ENCODE results near the gene FHIT. TPM values are rescaled to one million over a fixed set of nuclear protein-coding genes. Genes with fewer than 3 reads are reported as not detected.
A peak's percentile ranks its signal among the peaks of the same experiment; 100 is the strongest.

Gene FHIT
- total RNA-seq = 10 to 100 TPM in 1 of 2 donors, 1 to 10 TPM in 1; 8.7 to 12.7 TPM
- long read RNA-seq, partial matches to known transcripts = 0 of 4 reads
- long read RNA-seq, other reads (novel, unspliced or antisense) = 4 of 4 reads

GRCh38 chr3:61251174-61251972 lies at the start of gene FHIT:
FHIT (minus strand) TSS chr3:61251452.
- DNase-seq (peak; percentile 96), ATAC-seq (peak; percentile 99 to 100)
- intact Hi-C loops (cut with DNase I) = no loop called here

- DNase-seq = no peak
- no peak for ATAC-seq
- intact Hi-C loops (cut with DNase I) = no loop called here
Observed at GRCh38 chr3:61300786-61301185, 49.5 kb upstream of the FHIT start.

- intact Hi-C loops (cut with DNase I) = no loop called here
- DNase-seq = no peak
- no peak for ATAC-seq
Observed at GRCh38 chr3:61300006-61300380, 48.7 kb upstream of the FHIT start.

GRCh38 chr3:61299343-61300005 lies 48.2 kb upstream of the FHIT start:
- intact Hi-C loops (cut with DNase I) = no loop called here
- ATAC-seq = no peak
- no peak for DNase-seq

GRCh38 chr3:61297821-61298220 lies 46.6 kb upstream of the FHIT start:
- no peak for ATAC-seq
- intact Hi-C loops (cut with DNase I) = no loop called here
- DNase-seq = no peak

GRCh38 chr3:61288446-61288845 lies 37.2 kb upstream of the FHIT start:
- ATAC-seq (no peak), DNase-seq (no peak)
- intact Hi-C loops (cut with DNase I) = no loop called here

- intact Hi-C loops (cut with DNase I) = no loop called here
- DNase-seq = no peak
- ATAC-seq = no peak
Observed at GRCh38 chr3:61283876-61284275, 32.6 kb upstream of the FHIT start.

- ATAC-seq = no peak
- intact Hi-C loops (cut with DNase I) = no loop called here
- no peak for DNase-seq
Observed at GRCh38 chr3:61278713-61279112, 27.5 kb upstream of the FHIT start.

- DNase-seq = no peak
- intact Hi-C loops (cut with DNase I) = no loop called here
- no peak for ATAC-seq
Observed at GRCh38 chr3:61277411-61277810, 26.2 kb upstream of the FHIT start.

GRCh38 chr3:61269435-61269834 lies 18.2 kb upstream of the FHIT start:
- intact Hi-C loops (cut with DNase I) = no loop called here
- DNase-seq (no peak), ATAC-seq (no peak)

GRCh38 chr3:61268644-61269043 lies 17.4 kb upstream of the FHIT start:
- no peak for ATAC-seq
- intact Hi-C loops (cut with DNase I) = no loop called here
- DNase-seq = no peak

- DNase-seq (no peak), ATAC-seq (no peak)
- intact Hi-C loops (cut with DNase I) = no loop called here
Observed at GRCh38 chr3:61264281-61264680, 13.0 kb upstream of the FHIT start.

GRCh38 chr3:61257148-61257547 lies 5.9 kb upstream of the FHIT start:
- intact Hi-C loops (cut with DNase I) = no loop called here
- ATAC-seq (no peak), DNase-seq (no peak)

- ATAC-seq = no peak
- intact Hi-C loops (cut with DNase I) = no loop called here
Observed at GRCh38 chr3:61253756-61254155, 2.5 kb upstream of the FHIT start.

GRCh38 chr3:61252836-61253235 lies 1.6 kb upstream of the FHIT start:
- intact Hi-C loops (cut with DNase I) = no loop called here
- ATAC-seq (no peak), DNase-seq (no peak)

More at GRCh38 chr3:61253756-61254155, 2.5 kb upstream of the FHIT start:
- no peak for DNase-seq

- intact Hi-C loops (cut with DNase I) = no loop called here
- DNase-seq (peak; percentile 36), ATAC-seq (peak; percentile 34 to 35)
Observed at GRCh38 chr3:61250784-61251173, 473 bp downstream of the FHIT start.

GRCh38 chr3:61248496-61248895 lies 2.8 kb downstream of the FHIT start:
- intact Hi-C loops (cut with DNase I) = no loop called here

GRCh38 chr3:61247191-61247590 lies 4.1 kb downstream of the FHIT start:
- ATAC-seq = no peak
- DNase-seq = no peak
- intact Hi-C loops (cut with DNase I) = no loop called here

More at GRCh38 chr3:61248496-61248895, 2.8 kb downstream of the FHIT start:
- ATAC-seq (no peak), DNase-seq (no peak)

GRCh38 chr3:61239871-61240270 lies 11.4 kb downstream of the FHIT start:
- peak; percentile 70 to 84 for ATAC-seq
- DNase-seq = peak; percentile 54

GRCh38 chr3:61237858-61238257 lies 13.4 kb downstream of the FHIT start:
- intact Hi-C loops (cut with DNase I) = no loop called here
- ATAC-seq = no peak

More at GRCh38 chr3:61239871-61240270, 11.4 kb downstream of the FHIT start:
- intact Hi-C loops (cut with DNase I) = no loop called here

GRCh38 chr3:61236556-61236955 lies 14.7 kb downstream of the FHIT start:
- DNase-seq (no peak), ATAC-seq (peak; percentile 94 to 95)
- intact Hi-C loops (cut with DNase I) = no loop called here

More at GRCh38 chr3:61237858-61238257, 13.4 kb downstream of the FHIT start:
- no peak for DNase-seq

All from left cardiac atrium (tissue), 4 donors.